Naive thymus-derived CD4-positive, alpha-beta T cell (primary cell): ENCODE results near the gene ERCC4. TPM values are rescaled to one million over a fixed set of nuclear protein-coding genes. Genes with fewer than 3 reads are reported as not detected.

Experiments
- ATAC-seq: fragments of 150-1000 bp; cut with Tn5 transposase; 2 replicates; pipeline ENCODE4 v1.10.0; 2021; ENCODE audit warnings: mild to moderate bottlenecking, moderate library complexity
- CTCF ChIA-PET: fragments of 350-600 bp; sonication (Branson Sonifier 250); formaldehyde crosslinking; loops from one replicate; lab custom pipeline; 2021; ENCODE audit warnings: antibody characterized with exemption; lab: Charles Lee
- POLR2A ChIA-PET: fragments of 350-600 bp; sonication (Branson Sonifier 250); formaldehyde crosslinking; loops from one replicate; lab custom pipeline; 2021; ENCODE audit warnings: antibody characterized with exemption, inconsistent platforms; lab: Charles Lee
- DNase-seq, 9 donors: peaks; one replicate each; pipeline versions ENCODE4 v3.0.0 to v3.0.0-alpha.2; 2020 to 2022; ENCODE audit warnings: mixed read lengths in 1 of 9
- H3K27ac ChIP-seq: one replicate; pipeline ENCODE4 v1.7.0; 2013; ENCODE audit warnings: mild to moderate bottlenecking, low read depth, low read length, moderate library complexity
- H3K27me3 ChIP-seq, 2 donors: one replicate each; pipeline ENCODE4 v1.7.0; 2013; ENCODE audit warnings: low read length in 2 of 2, mild to moderate bottlenecking in 2 of 2, moderate library complexity in 2 of 2; ENCODE audit not compliant: control insufficient read depth in 2 of 2, insufficient read depth in 2 of 2
- H3K36me3 ChIP-seq, 3 experiments: 1 replicate in 2 of 3; 2 replicates in 1 of 3; pipeline ENCODE4 v1.7.0; 2013; ENCODE audit warnings: low read length in 3 of 3, mild to moderate bottlenecking in 3 of 3, moderate library complexity in 1 of 3; ENCODE audit not compliant: insufficient read depth in 3 of 3, control insufficient read depth in 2 of 3
- H3K4me1 ChIP-seq, 2 donors: one replicate each; pipeline ENCODE4 v1.7.0; 2013; ENCODE audit warnings: low read length in 2 of 2, mild to moderate bottlenecking in 2 of 2, moderate library complexity in 1 of 2; ENCODE audit not compliant: control insufficient read depth in 2 of 2, insufficient read depth in 2 of 2
- H3K4me3 ChIP-seq: 2 replicates; pipeline ENCODE4 v1.7.0; 2013; ENCODE audit warnings: mild to moderate bottlenecking, low read length
- H3K9me3 ChIP-seq, 3 experiments: 1 replicate in 2 of 3; 2 replicates in 1 of 3; pipeline ENCODE4 v1.7.0; 2013; ENCODE audit warnings: low read length in 3 of 3; ENCODE audit not compliant: control insufficient read depth in 2 of 3
- H3K27ac Mint-ChIP-seq, 9 donors: one replicate each; pipeline ENCODE4 v1.8.0; 2020 to 2022; ENCODE audit warnings: mixed read lengths in 9 of 9, mild to moderate bottlenecking in 8 of 9, moderate library complexity in 5 of 9, inconsistent platforms in 2 of 9
- H3K27me3 Mint-ChIP-seq, 5 donors: one replicate each; pipeline ENCODE4 v1.8.0; 2021 to 2022; ENCODE audit warnings: mixed read lengths in 5 of 5, mild to moderate bottlenecking in 1 of 5
- H3K36me3 Mint-ChIP-seq, 5 donors: one replicate each; pipeline ENCODE4 v1.8.0; 2020 to 2022; ENCODE audit warnings: mixed read lengths in 5 of 5, mild to moderate bottlenecking in 3 of 5, inconsistent platforms in 1 of 5
- H3K4me1 Mint-ChIP-seq, 7 donors: one replicate each; pipeline ENCODE4 v1.8.0; 2020 to 2022; ENCODE audit warnings: mixed read lengths in 7 of 7, mild to moderate bottlenecking in 3 of 7, inconsistent platforms in 1 of 7
- H3K4me3 Mint-ChIP-seq, 10 donors: one replicate each; pipeline ENCODE4 v1.8.0; 2020 to 2022; ENCODE audit warnings: mild to moderate bottlenecking in 10 of 10, mixed read lengths in 10 of 10, moderate library complexity in 6 of 10, inconsistent platforms in 2 of 10
- H3K9me3 Mint-ChIP-seq, 11 donors: one replicate each; pipeline ENCODE4 v1.8.0; 2020 to 2022; ENCODE audit warnings: mixed read lengths in 11 of 11, mild to moderate bottlenecking in 4 of 11, inconsistent platforms in 1 of 11, moderate library complexity in 1 of 11
- intact Hi-C, 2 donors: fragments of 100-400 bp; cut with micrococcal nuclease; formaldehyde crosslinking; loops; one replicate each; pipeline ENCODE4 v1.15.1; 2023
- polyA plus RNA-seq, 2 donors: library from polyadenylated mRNA; unstranded; fragments of 300-500 nt; fragmentation: Illumina TruSeq; gene quantifications; one replicate each; pipeline ENCODE4 v1.2.3, GENCODE V29; 2021
- total RNA-seq, 6 experiments: library from RNA in 5 of 6; stranded (reverse) in 5 of 6; gene quantifications; 1 replicate in 5 of 6; 2 replicates in 1 of 6; pipeline ENCODE4 v1.2.3 and lab custom pipeline; 2021 to 2026

ERCC4 gene
- total and polyA plus RNA-seq, 7 experiments from 2014 or later = 6.1 to 26.4 (median 13.9) TPM

- H3K9me3 Mint-ChIP-seq = peaks cover 0 to 4% (median 0%) of the 10 kb centered on the region in 11 donors
- ChIA-PET CTCF (no interaction called here), POLR2A (no interaction called here)
- DNase-seq (no peak), ATAC-seq (no peak)
- H3K9me3 ChIP-seq = no peaks in the 10 kb centered on the region
- no peaks in the 10 kb centered on the region for H3K27me3 ChIP-seq
- H3K4me3 Mint-ChIP-seq = peak overlapping the region in 5 of 10 donors; percentile 10 to 58 (median 39)
- intact Hi-C loops = no loop called here
- no peaks in the 10 kb centered on the region for H3K36me3 Mint-ChIP-seq
- H3K4me1 ChIP-seq = peaks cover 0 to 3% of the 10 kb centered on the region in 2 donors
- peaks cover 12 to 26% (median 16%) of the 10 kb centered on the region in 7 donors for H3K4me1 Mint-ChIP-seq
- peaks cover 0 to 29% (median 3%) of the 10 kb centered on the region in 5 donors for H3K27me3 Mint-ChIP-seq
- H3K27ac ChIP-seq = no peak overlapping the region
- peak overlapping the region in 8 of 9 donors; percentile 22 to 83 (median 36) for H3K27ac Mint-ChIP-seq
- no peaks in the 10 kb centered on the region for H3K36me3 ChIP-seq
- H3K4me3 ChIP-seq = no peak overlapping the region
These were observed 77.6 kb downstream of the ERCC4 start for GRCh38 chr16:13997526-13997925.

GRCh38 chr16:13997933-13998332 lies 78.0 kb downstream of the ERCC4 start:
- DNase-seq (peak in 4 of 9 donors; percentile 4 to 20 (median 13)), ATAC-seq (peak; percentile 29)
- Mint-ChIP-seq H3K4me3 (peak overlapping the region in 5 of 10 donors; percentile 10 to 58 (median 39)), H3K27ac (peak overlapping the region; percentile 0 to 83 (median 34)), H3K4me1 (peaks cover 16 to 30% (median 20%) of the 10 kb centered on the region in 7 donors), H3K27me3 (peaks cover 2 to 32% (median 6%) of the 10 kb centered on the region in 5 donors), H3K9me3 (peaks cover 0 to 4% (median 0%) of the 10 kb centered on the region in 11 donors), H3K36me3 (no peaks in the 10 kb centered on the region)
- Histone ChIP-seq H3K36me3 (no peaks in the 10 kb centered on the region), H3K27me3 (no peaks in the 10 kb centered on the region), H3K9me3 (no peaks in the 10 kb centered on the region), H3K4me3 (no peak overlapping the region), H3K27ac (no peak overlapping the region), H3K4me1 (peaks cover 0 to 3% of the 10 kb centered on the region in 2 donors)
- intact Hi-C loops = no loop called here
- CTCF ChIA-PET = no interaction called here
- POLR2A ChIA-PET = no interaction called here

- peak overlapping the region in 1 of 10 donors; percentile 37 for H3K4me3 Mint-ChIP-seq
- peaks cover 2 to 32% (median 7%) of the 10 kb centered on the region in 5 donors for H3K27me3 Mint-ChIP-seq
- H3K4me1 Mint-ChIP-seq = peaks cover 20 to 35% (median 24%) of the 10 kb centered on the region in 7 donors
- no peaks in the 10 kb centered on the region for H3K36me3 ChIP-seq
- no peak overlapping the region for H3K4me3 ChIP-seq
- DNase-seq (no peak), ATAC-seq (no peak)
- peaks cover 0 to 3% of the 10 kb centered on the region in 2 donors for H3K4me1 ChIP-seq
- no peak overlapping the region for H3K27ac ChIP-seq
- H3K27ac Mint-ChIP-seq = peak overlapping the region in 4 of 9 donors; percentile 4 to 43 (median 28)
- no peaks in the 10 kb centered on the region for H3K36me3 Mint-ChIP-seq
- H3K9me3 ChIP-seq = no peaks in the 10 kb centered on the region
- no peaks in the 10 kb centered on the region for H3K27me3 ChIP-seq
- ChIA-PET CTCF (no interaction called here), POLR2A (no interaction called here)
- H3K9me3 Mint-ChIP-seq = peaks cover 0 to 4% (median 0%) of the 10 kb centered on the region in 11 donors
- intact Hi-C loops = no loop called here
These were observed 79.3 kb downstream of the ERCC4 start for GRCh38 chr16:13999071-13999894.

GRCh38 chr16:13999895-14000425 lies 80.0 kb downstream of the ERCC4 start:
- Histone ChIP-seq H3K36me3 (no peaks in the 10 kb centered on the region), H3K27me3 (no peaks in the 10 kb centered on the region), H3K9me3 (no peaks in the 10 kb centered on the region), H3K4me3 (no peak overlapping the region), H3K4me1 (peaks cover 0 to 3% of the 10 kb centered on the region in 2 donors), H3K27ac (no peak overlapping the region)
- peaks cover 20 to 35% (median 24%) of the 10 kb centered on the region in 7 donors for H3K4me1 Mint-ChIP-seq
- ATAC-seq (no peak), DNase-seq (no peak)
- no peaks in the 10 kb centered on the region for H3K36me3 Mint-ChIP-seq
- intact Hi-C loops = no loop called here
- peaks cover 0 to 4% (median 0%) of the 10 kb centered on the region in 11 donors for H3K9me3 Mint-ChIP-seq
- POLR2A ChIA-PET = no interaction called here
- CTCF ChIA-PET = no interaction called here
- H3K4me3 Mint-ChIP-seq = no peak overlapping the region
- H3K27me3 Mint-ChIP-seq = peaks cover 2 to 32% (median 7%) of the 10 kb centered on the region in 5 donors
- H3K27ac Mint-ChIP-seq = no peak overlapping the region

- H3K9me3 Mint-ChIP-seq = peaks cover 0 to 3% (median 0%) of the 10 kb centered on the region in 11 donors
- Histone ChIP-seq H3K4me3 (no peak overlapping the region), H3K27me3 (no peaks in the 10 kb centered on the region), H3K4me1 (peaks cover 0 to 3% of the 10 kb centered on the region in 2 donors), H3K27ac (no peak overlapping the region), H3K9me3 (no peaks in the 10 kb centered on the region), H3K36me3 (no peaks in the 10 kb centered on the region)
- DNase-seq (no peak), ATAC-seq (no peak)
- ChIA-PET POLR2A (no interaction called here), CTCF (no interaction called here)
- H3K36me3 Mint-ChIP-seq = no peaks in the 10 kb centered on the region
- intact Hi-C loops = no loop called here
- peaks cover 2 to 32% (median 7%) of the 10 kb centered on the region in 5 donors for H3K27me3 Mint-ChIP-seq
- H3K4me3 Mint-ChIP-seq = no peak overlapping the region
- H3K27ac Mint-ChIP-seq = no peak overlapping the region
- peaks cover 20 to 32% (median 24%) of the 10 kb centered on the region in 7 donors for H3K4me1 Mint-ChIP-seq
These were observed 81.6 kb downstream of the ERCC4 start for GRCh38 chr16:14001521-14001920.
